Endothelial cell of umbilical vein (primary cell): ENCODE measurements around the gene TNPO3. TPM values are rescaled to one million over a fixed set of nuclear protein-coding genes. Genes with fewer than 3 reads are reported as not detected.

Experiments used
- BruUV-seq: library from RNA; stranded (reverse); fragments of 400-500 nt; replicated peaks from 2 replicates; lab custom pipeline; 2021; lab: Mats Ljungman, UMichigan
- CTCF ChIA-PET: fragments of 300-600, 350-600 bp; sonication (Branson Sonifier 250); formaldehyde crosslinking; loops from one replicate; lab custom pipeline; 2021; ENCODE audit warnings: antibody characterized with exemption, inconsistent platforms; lab: Charles Lee
- POLR2A ChIA-PET: fragments of 300-600, 350-600 bp; sonication (Branson Sonifier 250); formaldehyde crosslinking; loops from one replicate; lab custom pipeline; 2021; ENCODE audit warnings: antibody characterized with exemption, inconsistent platforms; lab: Charles Lee
- DNase-seq: peaks from one replicate; pipeline ENCODE4 v3.0.0-alpha.2; 2011; ENCODE audit warnings: low read depth, low spot score
- FAIRE-seq: peaks from 2 replicates; lab custom pipeline; 2011; peaks lifted over from hg19 to GRCh38; lab: Jason Lieb, UNC
- H2AFZ ChIP-seq: 2 replicates; pipeline ENCODE4 v1.6.0; 2012; ENCODE audit warnings: low read depth, low read length, control low read depth, inconsistent platforms
- H3K27ac ChIP-seq: 2 replicates; pipeline ENCODE4 v1.5.1; 2011; ENCODE audit warnings: low read depth, mild to moderate bottlenecking, control low read depth, low read length, moderate library complexity; ENCODE audit not compliant: insufficient read depth
- H3K27me3 ChIP-seq, 2 experiments: 2 replicates each; pipeline versions ENCODE4 v1.6.0 to v1.6.1; 2011; ENCODE audit warnings: low read length in 2 of 2, mixed read lengths in 1 of 2; ENCODE audit not compliant: control insufficient read depth in 2 of 2, insufficient read depth in 2 of 2
- H3K36me3 ChIP-seq, 2 experiments: 2 replicates in 1 of 2; 3 replicates in 1 of 2; pipeline ENCODE4 v1.5.1; 2011; ENCODE audit warnings: low read length in 2 of 2, mild to moderate bottlenecking in 1 of 2, moderate library complexity in 1 of 2; ENCODE audit not compliant: control insufficient read depth in 2 of 2, insufficient read depth in 2 of 2; ENCODE audit errors: extremely low read depth in 1 of 2
- H3K4me1 ChIP-seq: 3 replicates; pipeline ENCODE4 v1.5.1; 2011; ENCODE audit warnings: mild to moderate bottlenecking, low read length; ENCODE audit not compliant: control insufficient read depth, insufficient read depth; ENCODE audit errors: extremely low read depth
- H3K4me2 ChIP-seq: 2 replicates; pipeline ENCODE4 v1.6.1; 2011; ENCODE audit warnings: low read length, control low read depth, mixed read lengths; ENCODE audit not compliant: insufficient read depth
- H3K4me3 ChIP-seq, 3 experiments: fragments of 200-600 bp in 1 of 3; sonication (generic), shearing (Covaris generic) in 1 of 3; replicated peaks in 1 of 3; 2 replicates each; pipeline ENCODE4 v1.5.1; 2011 to 2016; ENCODE audit warnings: control low read depth in 3 of 3, low read length in 3 of 3, mild to moderate bottlenecking in 2 of 3, inconsistent platforms in 1 of 3, low read depth in 1 of 3, moderate library complexity in 1 of 3; ENCODE audit not compliant: insufficient read depth in 1 of 3
- H3K79me2 ChIP-seq: 2 replicates; pipeline ENCODE4 v1.6.0; 2012; ENCODE audit warnings: low read length, inconsistent platforms; ENCODE audit not compliant: control insufficient read depth, insufficient read depth
- H3K9ac ChIP-seq: replicated peaks from 2 replicates; pipeline ENCODE3; 2011; ENCODE audit warnings: low read length, control low read depth; ENCODE audit not compliant: insufficient read depth; ENCODE audit errors: extremely low read depth
- H3K9me1 ChIP-seq: replicated peaks from 3 replicates; pipeline ENCODE4 v1.6.0; 2011; ENCODE audit warnings: mild to moderate bottlenecking, low read length; ENCODE audit not compliant: control insufficient read depth, insufficient read depth; ENCODE audit errors: extremely low read depth
- H3K9me3 ChIP-seq: replicated peaks from 2 replicates; pipeline ENCODE4 v1.5.1; 2012; ENCODE audit warnings: low read length, inconsistent platforms; ENCODE audit not compliant: control insufficient read depth, insufficient read depth
- H4K20me1 ChIP-seq: replicated peaks from 2 replicates; pipeline ENCODE3; 2011; ENCODE audit warnings: mild to moderate bottlenecking, low read length; ENCODE audit not compliant: control insufficient read depth, insufficient read depth; ENCODE audit errors: extremely low read depth
- CTCF ChIP-seq, 2 donors: IDR thresholded peaks; 1 replicate in 1 of 2; 2 replicates in 1 of 2; pipeline ENCODE4 v1.5.1; 2011; ENCODE audit warnings: low read length in 2 of 2, mild to moderate bottlenecking in 2 of 2, moderate library complexity in 2 of 2, control low read depth in 1 of 2, inconsistent platforms in 1 of 2, low read depth in 1 of 2; ENCODE audit not compliant: insufficient read depth in 1 of 2; ENCODE audit errors: extremely low read depth in 1 of 2
- EZH2 ChIP-seq: IDR thresholded peaks from 2 replicates; pipeline ENCODE4 v1.6.1; 2012; ENCODE audit warnings: borderline replicate concordance, low read depth, mild to moderate bottlenecking, moderate library complexity, low read length, inconsistent platforms; ENCODE audit not compliant: severe bottlenecking
- FOS ChIP-seq: IDR thresholded peaks from 2 replicates; pipeline ENCODE4 v1.6.1; 2011; ENCODE audit warnings: mild to moderate bottlenecking, low read length, moderate library complexity, borderline replicate concordance; ENCODE audit not compliant: insufficient read depth
- GATA2 ChIP-seq: IDR thresholded peaks from 2 replicates; pipeline ENCODE4 v1.7.0; 2011; ENCODE audit warnings: low read depth, mild to moderate bottlenecking, moderate library complexity, mixed read lengths, low read length; ENCODE audit not compliant: insufficient read length, insufficient read depth
- JUN ChIP-seq: IDR thresholded peaks from 2 replicates; pipeline ENCODE4 v1.6.1; 2011; ENCODE audit warnings: borderline replicate concordance, low read depth; ENCODE audit not compliant: insufficient read length, insufficient read depth
- MAX ChIP-seq: IDR thresholded peaks from 2 replicates; pipeline ENCODE4 v1.6.1; 2011; ENCODE audit not compliant: insufficient read depth, insufficient read length
- MYC ChIP-seq: IDR thresholded peaks from one replicate; pipeline ENCODE4 v1.6.1; 2011; ENCODE audit warnings: mild to moderate bottlenecking, low read depth, low read length
- POLR2A ChIP-seq: IDR thresholded peaks from 2 replicates; pipeline ENCODE4 v1.6.1; 2012; ENCODE audit warnings: low read depth, mild to moderate bottlenecking, control low read depth, low read length
- POLR2AphosphoS5 ChIP-seq: IDR thresholded peaks from 2 replicates; pipeline ENCODE4 v1.6.1; 2012; ENCODE audit warnings: low read depth, mild to moderate bottlenecking, control low read depth, low read length, moderate library complexity; ENCODE audit not compliant: insufficient read depth
- dilution Hi-C: fragments of 300-500 bp; cut with MboI; formaldehyde crosslinking; loops from one replicate; pipeline ENCODE4 v1.15.0; 2019; ENCODE audit warnings: low sequenced_read_pairs; ENCODE audit not compliant: extremely low pct_ligation_motif_present
- intact Hi-C: fragments of 100-400 bp; cut with micrococcal nuclease; formaldehyde crosslinking; loops from one replicate; pipeline ENCODE4 v1.10.0; 2022
- polyA plus RNA-seq, 4 experiments: library from polyadenylated mRNA; depleted of rRNA in 3 of 4; stranded (reverse) in 3 of 4; unstranded in 1 of 4; fragments of >200 nt; gene quantifications; 2 replicates each; pipeline versions ENCODE4 v1.2.1 to v1.2.3, GENCODE V29; 2011 to 2012; ENCODE audit warnings: missing spikeins in 1 of 4
- total RNA-seq: library from RNA; stranded (reverse); gene quantifications from 2 replicates; pipeline ENCODE4 v1.2.3, GENCODE V29; 2021

Gene TNPO3
- total and polyA plus RNA-seq, 2 donors (not counting 3 experiments of a cell fraction or from before 2014, with no cell fraction given) = 29.0 to 46.9 TPM

- no peak overlapping the region for H3K4me3 ChIP-seq
- DNase-seq (no peak), FAIRE-seq (no peak)
- H3K4me2 ChIP-seq = no peak overlapping the region
- no peak for TF ChIP-seq POLR2AphosphoS5
- no peak for TF ChIP-seq POLR2A
- TF ChIP-seq CTCF (IDR thresholded peaks at IDR 0.05; ENCODE audit: extremely low read depth in 1 of 2, insufficient read depth in 1 of 2, low read depth in 1 of 2, low read length in 2 of 2) = no peak
- no peak for TF ChIP-seq JUN
- no peak for TF ChIP-seq MAX
- no peak for TF ChIP-seq MYC
- no peak for TF ChIP-seq GATA2
- TF ChIP-seq EZH2 = no peak
- TF ChIP-seq FOS = no peak
- H3K36me3 ChIP-seq = no peaks in the 10 kb centered on the region
- no peaks in the 10 kb centered on the region for H3K79me2 ChIP-seq
- no peaks in the 10 kb centered on the region for H3K9me3 ChIP-seq
- no peaks in the 10 kb centered on the region for H4K20me1 ChIP-seq
- no peak overlapping the region for H3K27ac ChIP-seq
- peaks cover 13 to 14% of the 10 kb centered on the region in 2 experiments for H3K27me3 ChIP-seq
- ChIA-PET POLR2A (no interaction called here), CTCF (no interaction called here)
- no TSS peak for BruUV-seq
- no peak overlapping the region for H3K9ac ChIP-seq
- dilution Hi-C loops (no loop called here), intact Hi-C loops (no loop called here)
- H3K9me1 ChIP-seq = no peaks in the 10 kb centered on the region
- no peaks in the 10 kb centered on the region for H3K4me1 ChIP-seq
- H2AFZ ChIP-seq = no peak overlapping the region
These were observed 122.1 kb downstream of the TNPO3 start for GRCh38 chr7:128932862-128933179.
